Measurements from ENCODE around the gene SLC17A8. TPM values are rescaled to one million over a fixed set of nuclear protein-coding genes. Genes with fewer than 3 reads are reported as not detected.

SLC17A8 gene
- total and polyA plus RNA-seq, 2 donors (not counting 3 experiments of a cell fraction or from before 2014, with no cell fraction given): not detected

GRCh38 chr12:100455896-100456295 lies 99.0 kb downstream of the SLC17A8 start:
- dilution Hi-C loops (cut with MboI; ENCODE audit: extremely low pct_ligation_motif_present, low sequenced_read_pairs): no loop called here
- no peak overlapping the region for H2AFZ ChIP-seq (ENCODE audit: low read depth, low read length)
- H4K20me1 ChIP-seq (replicated peaks; ENCODE audit: control insufficient read depth, extremely low read depth, insufficient read depth, low read length): no peaks in the 10 kb centered on the region
- DNase-seq (ENCODE audit: low read depth, low spot score): no peak
- H3K4me1 ChIP-seq (ENCODE audit: control insufficient read depth, extremely low read depth, insufficient read depth, low read length): no peaks in the 10 kb centered on the region
- ChIA-PET POLR2A (interaction anchor here (0.7 kb wide), 1 partner anchor 13 kb away, joined by 3 read pairs; no protein-coding TSS in a partner anchor), CTCF (interaction anchor here (0.9 to 2.1 kb wide), 5 partner anchors 20 to 99 kb away, joined by 3 to 7 read pairs (median 3); no protein-coding TSS in a partner anchor)
- TF ChIP-seq MYC (IDR thresholded peaks at IDR 0.05; ENCODE audit: low read depth, low read length) (no peak), MAX (IDR thresholded peaks at IDR 0.05; ENCODE audit: insufficient read depth, insufficient read length) (no peak), EZH2 (IDR thresholded peaks at IDR 0.05; ENCODE audit: borderline replicate concordance, low read depth, low read length, severe bottlenecking) (no peak), CTCF (IDR thresholded peaks at IDR 0.05; ENCODE audit: extremely low read depth in 1 of 2, insufficient read depth in 1 of 2, low read depth in 1 of 2, low read length in 2 of 2) (no peak), FOS (IDR thresholded peaks at IDR 0.05; ENCODE audit: borderline replicate concordance, insufficient read depth, low read length) (no peak), POLR2A (IDR thresholded peaks at IDR 0.05; ENCODE audit: low read depth, low read length) (no peak), POLR2AphosphoS5 (IDR thresholded peaks at IDR 0.05; ENCODE audit: insufficient read depth, low read depth, low read length) (no peak), JUN (IDR thresholded peaks at IDR 0.05; ENCODE audit: borderline replicate concordance, insufficient read depth, insufficient read length, low read depth) (no peak), GATA2 (IDR thresholded peaks at IDR 0.05; ENCODE audit: insufficient read depth, insufficient read length, low read depth, low read length) (no peak)
- intact Hi-C loops (cut with micrococcal nuclease): no loop called here
- H3K4me3 ChIP-seq (replicated peaks in 1 of 3; ENCODE audit: insufficient read depth in 1 of 3, low read depth in 1 of 3, low read length in 3 of 3): no peak overlapping the region
- H3K9me3 ChIP-seq (replicated peaks; ENCODE audit: control insufficient read depth, insufficient read depth, low read length): no peaks in the 10 kb centered on the region
- H3K27me3 ChIP-seq (ENCODE audit: control insufficient read depth in 2 of 2, insufficient read depth in 2 of 2, low read length in 2 of 2): no peaks in the 10 kb centered on the region
- H3K27ac ChIP-seq (ENCODE audit: insufficient read depth, low read depth, low read length): no peak overlapping the region
- no peak overlapping the region for H3K4me2 ChIP-seq (ENCODE audit: insufficient read depth, low read length)
- no peaks in the 10 kb centered on the region for H3K9me1 ChIP-seq (replicated peaks; ENCODE audit: control insufficient read depth, extremely low read depth, insufficient read depth, low read length)
- no peaks in the 10 kb centered on the region for H3K36me3 ChIP-seq (ENCODE audit: control insufficient read depth in 2 of 2, extremely low read depth in 1 of 2, insufficient read depth in 2 of 2, low read length in 2 of 2)
- H3K79me2 ChIP-seq (ENCODE audit: control insufficient read depth, insufficient read depth, low read length): no peaks in the 10 kb centered on the region
- no peak overlapping the region for H3K9ac ChIP-seq (replicated peaks; ENCODE audit: extremely low read depth, insufficient read depth, low read length)
- BruUV-seq (replicated peaks): no TSS peak
- FAIRE-seq: no peak

Measured in endothelial cell of umbilical vein (primary cell).